ENCODE results near the gene VPS13D.

VPS13D gene

GRCh38 chr1:12485231-12486058 is 255.6 kb downstream of the VPS13D start:
- no peak for DNase-seq (ENCODE audit: low read depth in 2 of 2)
- H3K4me3 ChIP-seq (replicated peaks in 1 of 2; ENCODE audit: low read depth in 2 of 2, low read length in 2 of 2): no peak overlapping the region
- TF ChIP-seq, protein P1, sequence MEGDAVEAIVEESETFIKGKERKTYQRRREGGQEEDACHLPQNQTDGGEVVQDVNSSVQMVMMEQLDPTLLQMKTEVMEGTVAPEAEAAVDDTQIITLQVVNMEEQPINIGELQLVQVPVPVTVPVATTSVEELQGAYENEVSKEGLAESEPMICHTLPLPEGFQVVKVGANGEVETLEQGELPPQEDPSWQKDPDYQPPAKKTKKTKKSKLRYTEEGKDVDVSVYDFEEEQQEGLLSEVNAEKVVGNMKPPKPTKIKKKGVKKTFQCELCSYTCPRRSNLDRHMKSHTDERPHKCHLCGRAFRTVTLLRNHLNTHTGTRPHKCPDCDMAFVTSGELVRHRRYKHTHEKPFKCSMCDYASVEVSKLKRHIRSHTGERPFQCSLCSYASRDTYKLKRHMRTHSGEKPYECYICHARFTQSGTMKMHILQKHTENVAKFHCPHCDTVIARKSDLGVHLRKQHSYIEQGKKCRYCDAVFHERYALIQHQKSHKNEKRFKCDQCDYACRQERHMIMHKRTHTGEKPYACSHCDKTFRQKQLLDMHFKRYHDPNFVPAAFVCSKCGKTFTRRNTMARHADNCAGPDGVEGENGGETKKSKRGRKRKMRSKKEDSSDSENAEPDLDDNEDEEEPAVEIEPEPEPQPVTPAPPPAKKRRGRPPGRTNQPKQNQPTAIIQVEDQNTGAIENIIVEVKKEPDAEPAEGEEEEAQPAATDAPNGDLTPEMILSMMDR (IDR thresholded peaks at IDR 0.05; ENCODE audit: low read depth, low read length): no peak

GRCh38 chr1:12486059-12486341 is 256.2 kb downstream of the VPS13D start:
- TF ChIP-seq, protein P1 (IDR thresholded peaks at IDR 0.05; ENCODE audit: low read depth, low read length): no peak
- DNase-seq (ENCODE audit: low read depth in 2 of 2): no peak
- no peak overlapping the region for H3K4me3 ChIP-seq (replicated peaks in 1 of 2; ENCODE audit: low read depth in 2 of 2, low read length in 2 of 2)

GRCh38 chr1:12486401-12487005 is 256.7 kb downstream of the VPS13D start:
- TF ChIP-seq, protein P1 (IDR thresholded peaks at IDR 0.05; ENCODE audit: low read depth, low read length): no peak
- no peak overlapping the region for H3K4me3 ChIP-seq (replicated peaks in 1 of 2; ENCODE audit: low read depth in 2 of 2, low read length in 2 of 2)
- peak; percentile 18 to 50 for DNase-seq (ENCODE audit: low read depth in 2 of 2)

DNA sequence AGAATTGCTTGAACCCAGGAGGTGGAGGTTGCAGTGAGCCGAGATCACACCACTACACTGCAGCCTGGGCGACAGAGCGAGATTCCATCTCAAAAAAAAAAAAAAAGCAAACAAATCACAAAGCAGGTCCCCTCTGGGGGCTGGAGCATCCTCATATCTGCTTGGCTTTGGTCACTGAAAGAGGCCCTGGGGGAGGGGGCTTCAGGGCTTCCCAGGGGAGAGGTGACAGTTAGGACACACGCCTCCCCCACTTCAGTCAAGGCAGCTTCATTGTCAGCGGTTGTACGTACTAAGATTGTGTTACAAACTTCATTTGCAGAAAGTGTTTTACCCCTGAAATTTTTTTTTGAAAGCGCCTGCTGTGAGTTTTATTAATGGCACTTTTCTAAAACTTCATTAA is 257.7 kb downstream of the VPS13D start:
- TF ChIP-seq, protein P1 (IDR thresholded peaks at IDR 0.05; ENCODE audit: low read depth, low read length): no peak
- no peak for DNase-seq (ENCODE audit: low read depth in 2 of 2)
- no peak overlapping the region for H3K4me3 ChIP-seq (replicated peaks in 1 of 2; ENCODE audit: low read depth in 2 of 2, low read length in 2 of 2)

DNA sequence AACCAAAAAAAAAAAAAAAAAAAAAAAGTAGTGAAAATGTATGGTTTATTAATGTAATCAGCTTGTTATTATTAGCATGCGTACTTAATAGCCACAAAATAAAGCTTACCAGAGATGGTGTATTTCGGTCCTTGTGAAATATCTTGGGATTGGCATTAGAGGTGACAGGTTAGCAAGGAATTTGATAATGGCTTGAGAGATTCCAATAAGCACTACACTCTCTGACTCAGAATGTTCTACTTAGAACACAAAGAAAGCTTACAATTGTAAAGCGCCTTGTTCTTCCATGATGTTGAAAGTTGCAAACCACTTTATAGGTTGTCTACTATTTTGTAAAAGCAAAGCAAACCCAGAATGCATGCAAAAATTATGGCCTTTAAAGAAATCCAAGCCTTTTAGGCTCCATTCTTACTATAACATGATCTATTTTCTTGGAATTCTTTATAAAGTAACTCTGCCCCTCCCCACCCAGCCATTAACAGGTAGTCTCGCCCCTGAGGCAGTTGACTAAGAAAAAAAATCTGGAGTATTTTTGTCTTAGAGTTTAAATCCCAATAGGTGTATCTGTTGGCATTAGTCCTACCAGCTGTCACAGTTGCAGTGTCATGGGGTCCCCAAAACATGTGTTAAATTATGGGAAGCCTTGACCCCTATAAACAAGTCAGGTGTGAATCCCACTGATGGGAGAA is 259.0 kb downstream of the VPS13D start:
- DNase-seq (ENCODE audit: low read depth in 2 of 2): peak in 1 of 2 donors; percentile 17
- TF ChIP-seq, protein P1 (IDR thresholded peaks at IDR 0.05; ENCODE audit: low read depth, low read length): no peak
- H3K4me3 ChIP-seq (replicated peaks in 1 of 2; ENCODE audit: low read depth in 2 of 2, low read length in 2 of 2): no peak overlapping the region

DNA sequence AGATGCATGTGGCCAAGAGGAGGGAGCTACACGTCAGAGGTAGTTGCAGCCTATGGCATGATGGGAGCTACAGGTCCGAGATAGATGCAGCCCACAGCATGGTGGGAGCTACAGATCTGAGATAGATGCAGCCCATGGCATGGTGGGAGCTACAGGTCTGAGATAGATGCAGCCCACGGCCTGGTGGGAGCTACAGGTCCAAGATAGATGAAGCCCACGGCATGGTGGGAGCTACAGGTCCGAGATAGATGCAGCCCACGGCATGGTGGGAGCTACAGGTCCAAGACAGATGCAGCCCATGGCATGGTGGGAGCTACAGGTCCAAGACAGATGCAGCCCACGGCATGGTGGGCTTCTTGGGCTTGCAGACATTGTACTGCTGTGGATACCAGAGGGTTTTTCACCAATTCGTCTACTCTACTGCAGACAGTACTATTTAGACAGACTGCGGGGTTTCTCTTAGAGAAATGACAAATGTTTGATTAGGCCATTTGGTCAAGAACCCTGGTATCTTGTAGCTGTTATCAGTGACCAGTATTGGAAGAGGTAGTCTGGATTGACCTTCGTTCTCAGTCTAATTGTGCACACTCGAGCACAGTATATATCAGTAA is 260.8 kb downstream of the VPS13D start:
- TF ChIP-seq, protein P1 (IDR thresholded peaks at IDR 0.05; ENCODE audit: low read depth, low read length): no peak
- no peak for DNase-seq (ENCODE audit: low read depth in 2 of 2)
- no peak overlapping the region for H3K4me3 ChIP-seq (replicated peaks in 1 of 2; ENCODE audit: low read depth in 2 of 2, low read length in 2 of 2)
